Right kidney (tissue), 1 donor: ENCODE data around the gene STIM2.
A peak's percentile ranks its signal among the peaks of the same experiment; 100 is the strongest.

Experiments
- DNase-seq: peaks from one replicate; pipeline ENCODE4 v3.0.0-alpha.2; 2016

Gene STIM2

DNA sequence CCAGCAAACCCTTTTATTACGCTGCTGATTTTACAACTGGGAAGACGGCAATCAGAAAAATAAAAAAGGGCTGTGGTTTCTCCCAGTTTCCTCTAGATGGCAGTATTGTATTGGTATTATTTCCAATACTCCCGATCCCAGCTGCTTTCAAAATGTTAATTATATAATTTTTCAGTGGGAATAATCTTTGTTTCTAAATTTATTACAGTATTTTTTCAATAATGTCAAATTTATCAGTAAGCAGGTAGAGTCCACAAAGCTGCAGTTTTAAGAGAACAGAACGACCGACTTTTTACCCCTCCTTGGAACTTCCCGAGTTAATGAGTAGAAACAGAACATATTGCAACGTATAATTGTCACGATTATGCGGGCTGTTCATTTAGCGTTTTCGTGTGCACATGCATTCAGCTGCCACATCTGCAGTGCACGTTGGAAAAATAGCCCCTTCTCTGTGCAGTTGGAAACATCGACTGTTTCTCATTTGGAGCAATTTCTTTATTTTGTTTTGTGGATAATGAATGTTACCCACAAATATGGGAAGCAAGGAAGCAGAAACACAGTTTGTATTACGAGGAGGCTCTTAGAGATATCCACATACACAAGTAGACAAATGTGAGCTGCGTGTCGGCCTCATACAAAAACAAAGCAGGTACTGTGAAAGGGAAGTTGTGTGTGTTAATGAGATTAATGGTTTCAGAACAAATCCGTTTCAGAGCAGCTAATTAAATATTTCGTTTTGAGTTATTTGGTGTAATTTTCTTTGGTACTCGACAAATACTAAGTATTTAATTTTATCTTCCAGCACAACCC, 188.0 kb downstream of the STIM2 start:
- DNase-seq: peak; percentile 39

DNA sequence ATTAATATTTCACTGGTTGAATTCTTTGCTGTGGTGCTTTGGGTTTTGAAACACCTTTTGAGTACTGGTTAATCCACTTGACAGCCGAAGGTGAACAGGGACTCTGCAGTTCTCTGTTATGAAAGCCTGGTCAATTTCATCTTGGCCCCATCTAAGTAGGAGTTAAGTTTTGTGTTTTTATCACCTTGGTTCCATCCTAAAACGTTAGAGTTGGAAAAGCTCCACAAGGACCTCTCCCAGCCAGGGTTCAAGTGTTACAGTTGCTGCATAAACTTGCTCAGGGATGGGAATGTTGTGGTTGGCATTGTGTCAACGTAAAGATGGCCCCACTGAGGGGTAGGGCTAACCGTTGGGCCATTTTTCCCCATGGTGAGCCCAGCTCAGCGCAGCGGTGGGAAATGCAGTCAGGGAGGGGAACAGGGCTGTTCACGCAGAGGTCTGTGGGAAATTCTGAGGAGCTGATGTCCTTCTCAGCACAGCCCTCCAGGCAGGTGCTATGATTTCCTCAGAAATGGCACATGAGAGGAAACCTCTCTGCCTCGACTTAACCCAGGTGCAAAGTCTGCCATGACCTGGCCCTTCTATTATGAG, 188.7 kb downstream of the STIM2 start:
- no peak for DNase-seq

DNA sequence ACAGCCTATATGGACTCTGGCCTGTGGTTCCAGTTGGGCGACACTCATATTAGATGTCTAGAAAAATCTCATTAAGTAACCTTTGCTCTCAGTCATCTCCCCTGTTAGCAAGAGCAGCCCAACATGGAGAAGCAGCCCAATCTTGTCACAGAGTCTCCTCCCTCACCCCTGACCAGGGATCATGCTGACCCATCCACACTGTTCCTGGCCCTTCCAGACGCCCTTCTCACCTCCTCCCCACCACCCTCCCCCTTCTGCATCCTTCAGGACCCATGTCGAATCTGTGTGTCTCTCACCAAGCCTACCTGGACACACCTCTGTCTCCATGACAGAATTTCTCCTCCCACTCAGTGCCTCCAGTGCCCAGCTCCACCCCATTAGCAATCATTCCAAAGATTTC, 190.1 kb downstream of the STIM2 start:
- no peak for DNase-seq

DNA sequence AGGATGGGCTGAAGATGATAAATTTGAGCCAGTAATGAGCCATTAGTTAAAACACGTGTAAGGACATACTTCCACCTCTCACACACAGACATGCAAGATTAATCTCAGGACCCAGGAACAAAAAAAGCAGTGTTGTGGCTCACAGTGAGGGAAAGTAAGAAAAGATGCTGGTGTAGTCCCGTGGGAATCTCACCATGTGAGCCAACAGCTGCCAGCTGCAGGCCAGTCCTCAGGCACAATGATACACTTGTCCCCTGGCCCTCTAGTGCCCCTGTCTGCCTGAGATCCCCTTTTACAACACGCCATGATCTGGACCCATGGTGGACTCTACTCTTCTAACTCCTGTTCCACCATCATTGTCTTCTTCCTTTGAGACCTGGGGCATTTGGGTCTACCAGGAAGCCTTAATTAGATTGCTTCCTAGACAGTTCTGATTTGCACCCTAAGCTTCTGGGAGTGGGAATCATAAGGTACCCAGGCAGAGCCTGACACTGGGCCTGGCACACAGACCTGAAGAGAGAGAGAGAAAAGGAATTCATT, 194.7 kb downstream of the STIM2 start:
- DNase-seq: no peak

DNA sequence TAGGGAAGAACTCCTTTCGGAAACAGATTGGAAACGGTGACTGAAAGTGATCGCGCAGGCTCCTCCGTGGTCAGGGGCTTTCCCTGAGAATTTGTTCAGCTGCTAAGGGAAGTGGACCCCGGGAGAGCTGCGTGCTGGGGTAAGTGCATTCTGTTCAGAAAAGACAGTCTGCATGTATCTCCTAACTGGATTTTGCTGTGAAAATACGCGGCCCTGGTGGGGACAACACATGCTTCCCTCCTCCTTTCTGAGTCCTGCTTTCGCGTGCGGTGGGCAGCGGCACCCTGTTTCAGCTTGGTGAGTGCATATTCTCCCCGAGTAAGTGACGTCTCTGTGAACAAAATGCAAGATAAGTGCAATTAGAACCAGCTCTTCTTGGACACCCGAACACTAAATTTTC, 195.6 kb downstream of the STIM2 start:
- DNase-seq: no peak

DNA sequence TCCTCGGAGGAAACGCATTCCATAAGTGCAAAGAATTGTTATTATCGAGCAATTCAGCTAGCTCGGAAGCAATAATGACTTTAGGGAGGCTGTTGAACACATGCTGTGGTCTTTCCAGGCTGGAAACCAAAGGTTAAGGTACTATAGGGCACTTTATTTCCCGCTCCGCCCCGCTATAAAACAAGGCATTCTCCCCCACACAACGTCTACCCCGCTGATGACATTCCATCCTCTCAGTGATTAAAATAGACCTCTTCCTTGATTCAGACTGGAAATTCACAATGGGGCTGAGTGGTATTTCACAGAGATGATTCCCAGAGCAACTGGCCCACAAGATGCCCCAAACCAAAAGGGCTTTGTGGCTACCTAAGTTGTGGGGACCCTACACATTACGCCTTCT, 196.4 kb downstream of the STIM2 start:
- DNase-seq: no peak

DNA sequence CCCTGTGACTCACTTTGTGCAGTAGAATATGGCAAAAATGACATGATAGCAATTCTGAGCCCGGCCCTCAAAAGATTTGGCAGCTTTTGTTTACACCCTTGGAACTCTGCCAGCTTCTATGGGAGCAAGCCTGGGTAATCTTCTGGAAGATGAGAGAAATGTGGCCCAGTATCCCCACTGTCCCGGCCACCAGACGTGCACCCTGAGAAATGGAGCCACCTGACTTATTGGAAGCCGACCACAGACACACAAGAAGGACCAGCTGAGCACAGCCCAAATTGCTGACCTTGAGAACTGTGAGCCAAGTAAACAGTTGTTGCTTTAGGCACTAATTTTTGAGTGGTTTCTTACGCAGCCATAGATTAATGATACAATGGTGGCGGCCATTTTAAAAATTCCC, 197.0 kb downstream of the STIM2 start:
- DNase-seq: no peak

DNA sequence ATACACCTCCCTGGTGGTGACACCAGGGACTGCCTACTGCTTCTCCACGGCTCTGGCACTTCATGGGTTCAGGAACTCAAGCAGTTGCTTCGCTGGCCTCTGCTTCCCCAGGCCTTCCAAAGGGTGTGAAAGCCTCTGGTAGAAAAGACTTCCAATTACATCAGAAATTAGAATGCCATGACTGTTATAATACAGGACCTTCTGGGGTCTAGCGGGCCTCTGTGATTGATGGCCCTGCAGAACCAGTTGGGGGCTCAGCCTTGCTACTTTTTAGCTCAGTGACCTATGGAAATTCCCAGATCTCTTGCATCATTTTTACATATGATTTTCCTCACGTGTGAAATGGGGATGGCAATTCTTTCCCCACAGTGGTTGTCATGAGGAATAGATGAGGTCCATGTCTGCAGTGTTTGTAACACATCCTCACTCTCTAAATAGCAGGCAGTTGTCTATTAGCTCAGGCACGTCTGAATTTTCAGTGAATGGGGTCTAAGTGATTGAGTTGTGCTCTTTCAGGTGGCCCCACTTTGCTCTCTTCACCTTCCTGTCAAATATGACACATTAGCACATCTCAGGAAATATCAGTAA, 198.3 kb downstream of the STIM2 start:
- no peak for DNase-seq

DNA sequence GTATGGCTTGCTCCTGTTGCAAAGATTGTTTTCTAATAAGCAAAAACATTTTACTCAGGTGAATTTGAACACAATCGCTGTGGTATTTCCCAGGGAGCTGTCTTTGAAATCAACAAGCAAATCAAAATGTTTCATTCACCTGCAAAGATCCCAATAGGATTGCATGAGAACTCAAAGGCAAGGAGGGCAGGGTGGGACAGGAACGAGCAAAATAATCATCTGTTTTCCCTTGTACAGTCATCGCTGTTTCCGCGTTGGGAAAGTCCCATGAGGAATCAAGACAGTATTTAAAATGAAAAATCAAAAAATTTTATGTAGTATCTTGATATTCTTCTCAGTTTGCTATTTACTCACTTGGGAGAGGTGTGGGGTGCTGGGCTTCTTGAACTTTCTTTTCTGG, 198.8 kb downstream of the STIM2 start:
- no peak for DNase-seq

DNA sequence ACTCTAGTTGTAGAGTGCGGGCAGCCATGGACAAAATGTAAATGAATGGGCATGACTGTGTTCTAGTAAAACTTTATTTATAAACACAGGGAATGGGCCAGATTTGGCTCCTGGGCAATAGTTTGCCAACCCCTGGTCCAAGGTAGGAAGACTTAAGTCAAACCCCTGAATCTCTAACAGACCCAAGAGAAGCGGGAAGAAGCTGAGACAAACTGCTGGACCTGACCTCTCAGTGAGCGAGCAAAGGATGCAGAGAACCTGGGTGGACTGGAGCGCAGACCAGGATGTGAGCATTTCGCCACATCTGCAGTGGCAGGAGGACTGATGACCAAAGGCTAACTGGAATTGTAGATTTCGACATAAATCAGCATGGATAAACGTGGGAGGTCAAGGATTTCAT, 201.6 kb downstream of the STIM2 start:
- no peak for DNase-seq

DNA sequence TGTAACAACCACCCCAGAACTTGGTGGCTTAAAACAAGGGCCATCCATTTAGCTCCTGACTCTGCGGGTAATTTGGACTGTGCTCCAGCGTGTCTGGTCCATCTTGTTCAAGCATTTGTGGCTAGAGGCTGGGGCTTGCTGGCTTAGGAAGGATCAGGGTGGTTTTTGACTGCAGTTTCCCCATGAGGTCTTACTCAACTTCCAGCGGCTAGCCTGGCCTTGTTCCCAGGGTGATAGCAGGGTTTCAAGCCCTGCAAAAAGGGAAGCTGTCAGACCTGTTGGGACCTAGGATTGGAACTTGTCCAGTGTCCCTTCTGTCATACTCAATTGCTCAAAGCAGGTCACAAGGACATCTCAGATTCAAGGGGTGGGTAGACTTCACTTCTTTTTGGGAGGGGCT, 205.9 kb downstream of the STIM2 start:
- no peak for DNase-seq

DNA sequence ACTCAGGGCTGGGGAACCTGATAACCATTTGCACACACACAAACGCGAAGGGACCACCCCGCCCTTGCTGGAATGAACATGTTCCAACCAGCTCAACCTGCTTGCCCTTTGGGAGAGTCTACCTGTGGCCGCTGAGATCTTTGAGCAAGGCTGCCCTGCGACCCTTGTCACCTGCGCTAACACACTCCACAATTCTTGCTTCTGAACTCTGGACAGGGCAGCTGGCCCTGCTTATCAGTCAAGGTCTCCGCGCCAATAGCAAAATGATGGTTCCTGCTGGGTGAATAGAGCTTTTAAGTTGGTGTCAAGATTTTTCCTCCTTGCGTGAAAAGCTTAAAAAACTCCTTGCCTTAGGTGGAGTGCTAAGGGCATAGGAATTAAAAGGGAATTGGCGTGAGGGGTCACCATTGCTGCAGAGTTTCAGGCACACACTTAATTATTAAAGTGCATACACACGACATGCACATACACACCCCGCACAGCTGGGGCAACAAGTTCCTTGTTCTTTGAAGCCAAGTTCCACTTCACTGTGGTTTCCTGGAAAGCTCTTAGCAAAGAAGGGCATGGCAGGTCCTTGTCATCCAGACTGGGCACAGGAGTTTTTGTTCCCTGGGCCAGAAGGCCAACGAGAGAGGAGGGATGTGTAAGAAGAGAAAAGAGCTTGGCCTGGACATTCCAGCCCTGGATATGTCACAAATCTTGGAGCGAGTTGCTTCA, 207.7 kb downstream of the STIM2 start:
- DNase-seq: no peak
